GM19395 (cell line): ENCODE data around the gene RXFP3.
A peak's percentile ranks its signal among the peaks of the same experiment; 100 is the strongest.
"Not testable (repeated sequence)": the region's sequence is repeated elsewhere in the genome, so short reads cannot be mapped to it uniquely, and the experiment has no call there.

Experiments
- ATAC-seq: cut with Tn5 transposase; IDR thresholded peaks from one replicate; pipeline ENCODE4 v1.9.1; 2021; ENCODE audit warnings: mild to moderate bottlenecking, moderate library complexity; ENCODE audit not compliant: unreplicated experiment

RXFP3 gene

GRCh38 chr5:33936381-33937016, at the start of gene RXFP3:
Gene RXFP3 (plus strand): TSS chr5:33936386. CDS start chr5:33936741, 355 bp downstream.
- ATAC-seq: no peak

GRCh38 chr5:33887268-33887667, 48.9 kb upstream of the RXFP3 start:
- no peak for ATAC-seq

DNA sequence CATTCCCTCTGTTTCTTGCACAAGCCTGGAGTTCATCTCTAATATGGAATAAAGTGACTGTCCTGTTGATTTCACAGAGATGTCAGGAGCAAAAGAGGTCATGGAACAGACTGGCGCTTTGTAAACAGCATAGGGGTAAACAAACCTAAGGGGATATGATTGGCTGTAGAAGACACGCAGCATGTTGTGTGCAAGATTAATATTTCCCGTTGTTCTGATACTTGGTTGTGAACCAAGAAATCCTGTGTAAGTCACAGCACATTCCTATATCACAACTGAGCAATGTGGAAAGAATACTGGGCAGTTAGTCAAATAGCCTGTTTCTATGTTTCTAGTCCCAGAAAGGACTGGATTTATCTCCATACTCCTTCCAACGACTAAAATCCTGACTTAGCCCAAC, 47.6 kb upstream of the RXFP3 start:
- ATAC-seq: no peak

- ATAC-seq: peak; percentile 54
These were observed 45.8 kb upstream of the RXFP3 start for GRCh38 chr5:33890131-33891032.

DNA sequence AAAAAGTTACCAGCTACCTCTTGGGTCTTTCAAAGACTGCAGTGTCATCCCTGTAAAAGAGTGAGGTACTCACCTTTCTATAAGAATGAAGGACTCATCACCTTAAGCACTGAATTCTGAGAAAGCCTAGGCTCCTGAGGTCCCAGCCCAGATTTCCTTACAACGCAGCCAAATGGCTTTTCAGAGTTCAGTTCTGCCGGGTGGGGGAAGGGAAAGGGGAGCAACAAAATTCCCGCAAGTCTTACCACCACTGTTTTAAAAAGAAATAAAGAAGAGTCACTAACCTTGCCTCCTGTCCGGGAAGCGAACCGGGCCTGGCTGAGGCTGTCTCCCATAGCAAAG, 44.8 kb upstream of the RXFP3 start:
- ATAC-seq: no peak

DNA sequence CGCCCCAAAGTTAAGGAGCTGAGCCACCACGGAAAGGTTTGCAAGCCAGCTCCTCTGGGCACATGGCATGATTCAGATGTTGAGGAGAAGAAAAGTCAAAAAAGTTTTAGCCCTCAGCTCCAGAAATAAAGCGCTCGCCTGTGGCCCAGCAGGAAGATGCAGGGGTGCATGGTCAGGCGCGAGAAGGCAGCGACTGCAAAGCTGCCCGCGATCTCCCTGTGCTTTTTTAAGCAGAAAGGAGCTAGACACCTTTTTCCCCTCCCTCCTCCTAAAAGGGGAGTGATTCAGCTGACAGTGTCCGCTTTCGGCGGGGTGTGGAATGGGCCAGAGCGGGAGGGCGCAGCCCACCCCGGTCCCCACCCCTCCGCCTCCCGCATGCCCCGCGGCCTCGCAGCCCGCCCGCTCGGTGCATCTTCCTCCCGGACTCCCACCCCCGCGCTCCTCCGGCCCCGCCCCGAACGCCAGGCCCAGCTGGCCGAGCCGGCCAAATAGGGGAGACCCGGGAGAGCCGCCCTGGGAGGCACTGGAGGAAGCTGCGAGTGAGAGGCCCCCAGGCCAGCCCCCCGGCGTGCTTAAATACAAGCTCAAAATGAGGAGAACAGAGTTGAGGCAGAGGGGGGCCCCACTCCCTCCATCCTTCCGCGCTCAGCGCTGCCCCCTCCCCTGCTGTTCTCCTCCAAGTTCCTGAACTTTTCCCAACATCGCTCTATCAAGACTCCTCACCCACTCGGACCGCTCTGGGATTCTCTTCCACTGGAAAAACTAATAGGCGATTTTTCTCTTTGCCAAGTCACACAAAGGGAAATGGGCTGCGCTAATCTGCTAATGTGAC, 44.2 kb upstream of the RXFP3 start, which contains the start of gene ADAMTS12:
Gene ADAMTS12 (minus strand): TSS at position 203 of the 832 bp plus-strand sequence. CDS start 134 bp downstream, at position 69.
- ATAC-seq: no peak

DNA sequence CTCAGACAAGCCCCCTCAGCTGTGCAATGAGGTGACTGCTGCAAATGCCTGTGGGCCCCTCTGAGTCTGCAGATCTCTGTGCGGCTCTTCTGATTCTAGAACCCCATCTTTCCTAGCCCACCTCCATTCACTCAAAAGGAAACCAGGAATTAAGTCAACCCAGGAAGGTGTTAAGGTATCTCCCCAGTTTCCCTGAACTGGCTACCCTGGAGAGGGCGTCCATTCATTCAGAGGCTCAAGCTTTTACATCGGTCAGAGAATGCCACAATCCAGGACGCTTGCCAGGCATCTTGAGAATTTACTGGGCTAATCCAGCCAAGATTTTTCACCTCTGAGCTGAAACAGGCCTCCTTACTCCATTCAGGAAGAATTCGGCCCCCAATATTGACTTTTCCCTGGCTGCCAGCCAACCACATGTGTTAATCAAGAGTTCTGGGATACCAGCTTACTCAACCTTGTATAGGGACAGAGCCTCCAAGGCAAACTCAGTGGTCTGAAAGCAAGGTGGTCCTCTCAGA, 43.5 kb upstream of the RXFP3 start:
- no peak for ATAC-seq

DNA sequence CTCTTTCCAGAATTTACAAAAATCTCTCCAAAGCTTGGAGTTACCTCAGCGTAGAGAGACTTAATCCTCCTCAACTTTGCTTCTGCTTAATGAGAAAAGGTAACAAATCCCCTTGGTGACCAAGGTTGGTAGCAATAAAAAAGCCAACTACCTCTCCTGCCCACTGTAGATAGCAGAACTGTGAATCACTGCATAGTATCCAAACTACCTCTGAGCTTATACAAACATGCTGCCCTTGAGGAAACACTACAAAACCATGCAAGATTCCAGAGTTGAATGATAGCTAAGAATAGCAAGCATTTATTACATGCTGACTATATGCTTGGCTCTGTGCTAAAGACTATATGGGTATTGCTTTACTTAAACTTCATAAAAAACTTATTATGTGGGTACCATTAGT, 41.6 kb upstream of the RXFP3 start:
- no peak for ATAC-seq

GRCh38 chr5:33901156-33901555, 35.0 kb upstream of the RXFP3 start:
- ATAC-seq: no peak

GRCh38 chr5:33903118-33903517, 33.1 kb upstream of the RXFP3 start:
- no peak for ATAC-seq

DNA sequence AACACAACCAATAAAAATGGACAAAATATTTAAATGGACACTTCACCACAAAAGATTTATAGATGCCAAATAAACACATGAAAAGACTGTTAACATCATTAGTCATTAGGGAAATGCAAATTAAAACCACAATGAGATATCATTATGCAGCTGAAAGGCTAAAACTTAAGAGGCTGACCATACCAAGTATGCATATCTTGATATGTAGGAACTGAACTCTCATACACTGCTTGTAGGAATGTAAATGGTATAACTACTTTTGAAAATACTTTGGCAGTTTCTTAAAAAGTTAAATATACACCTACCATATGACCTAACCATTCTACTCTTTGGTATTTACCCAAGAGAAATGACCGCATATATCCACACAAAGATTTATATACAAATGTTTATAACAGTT, 30.8 kb upstream of the RXFP3 start:
- ATAC-seq: no peak

- ATAC-seq: not testable (repeated sequence)
These were observed 29.9 kb upstream of the RXFP3 start for GRCh38 chr5:33906248-33906647.

DNA sequence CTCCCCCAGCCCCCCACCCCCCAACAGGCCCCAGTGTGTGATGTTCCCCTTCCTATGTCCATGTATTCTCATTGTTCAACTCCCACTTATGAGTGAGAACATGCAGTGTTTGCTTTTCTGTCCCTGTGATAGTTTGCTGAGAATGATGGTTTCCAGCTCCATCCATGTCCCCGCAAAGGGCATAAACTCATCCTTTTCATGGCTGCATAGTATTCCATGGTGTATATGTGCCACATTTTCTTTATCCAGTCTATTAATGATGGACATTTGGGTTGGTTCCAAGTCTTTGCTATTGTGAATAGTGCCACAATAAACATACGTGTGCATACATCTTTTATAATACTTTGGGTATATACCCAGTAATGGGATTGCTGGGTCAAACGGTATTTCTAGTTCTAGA, 21.3 kb upstream of the RXFP3 start:
- ATAC-seq: not testable (repeated sequence)

GRCh38 chr5:33921002-33921401, 15.2 kb upstream of the RXFP3 start:
- no peak for ATAC-seq

DNA sequence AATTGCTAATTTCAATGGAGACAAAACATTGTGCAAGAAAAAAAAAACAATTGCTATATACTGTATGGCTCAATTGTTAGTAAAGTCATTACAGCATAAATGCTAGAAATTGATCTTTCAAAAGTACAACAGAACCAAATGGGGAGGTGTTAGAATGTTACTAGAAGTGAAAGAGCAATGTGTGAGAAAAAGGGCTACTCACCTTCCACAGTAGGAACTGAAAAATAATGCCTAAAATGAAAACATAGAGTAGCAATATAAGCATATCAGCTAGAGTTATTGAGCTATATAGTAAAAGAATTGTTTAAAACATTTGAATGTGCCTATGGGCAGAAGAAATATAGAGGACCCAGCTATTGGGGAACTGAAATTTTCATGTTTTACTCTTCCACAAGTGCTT, 10.9 kb upstream of the RXFP3 start:
- peak; percentile 63 for ATAC-seq

DNA sequence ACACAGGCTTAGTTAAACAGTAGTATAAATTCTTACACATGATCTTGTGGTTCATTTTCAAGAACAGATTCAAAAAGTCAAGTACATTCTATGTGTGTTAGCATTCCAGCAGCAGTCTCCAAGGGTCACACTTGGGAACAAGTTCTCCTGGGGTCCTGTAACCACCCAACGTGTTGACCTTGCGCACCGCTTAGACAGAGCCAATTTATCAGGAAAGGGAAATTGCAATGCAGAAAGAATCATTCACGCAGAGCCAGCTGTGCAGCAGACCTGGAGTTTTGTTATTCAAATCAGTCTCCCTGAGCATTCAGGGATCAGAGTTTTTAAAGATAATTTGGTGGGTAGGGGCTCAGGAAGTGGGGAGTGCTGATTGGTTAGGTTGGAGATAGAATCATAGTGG, 8.5 kb upstream of the RXFP3 start:
- ATAC-seq: no peak

DNA sequence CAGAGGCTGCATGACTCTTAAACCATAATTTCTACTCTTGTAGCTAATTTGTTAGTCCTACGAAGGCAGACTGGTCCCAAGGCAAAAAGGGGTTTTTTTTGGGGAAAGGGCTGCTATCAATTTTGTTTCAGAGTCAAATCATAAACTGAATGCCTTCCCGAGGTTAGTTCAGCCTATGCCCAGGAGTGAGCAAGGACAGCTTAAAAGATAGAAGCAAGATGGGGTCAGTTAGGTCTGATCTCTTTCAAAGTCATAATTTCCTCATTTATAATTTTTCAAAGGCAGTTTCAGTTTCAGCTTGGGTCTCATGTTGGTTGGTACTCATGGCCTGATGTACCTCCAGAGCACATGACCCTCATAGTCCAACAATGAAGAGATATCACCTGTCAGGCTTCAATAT, 7.9 kb upstream of the RXFP3 start:
- ATAC-seq: no peak

GRCh38 chr5:33929925-33930690, 6.1 kb upstream of the RXFP3 start:
- no peak for ATAC-seq

DNA sequence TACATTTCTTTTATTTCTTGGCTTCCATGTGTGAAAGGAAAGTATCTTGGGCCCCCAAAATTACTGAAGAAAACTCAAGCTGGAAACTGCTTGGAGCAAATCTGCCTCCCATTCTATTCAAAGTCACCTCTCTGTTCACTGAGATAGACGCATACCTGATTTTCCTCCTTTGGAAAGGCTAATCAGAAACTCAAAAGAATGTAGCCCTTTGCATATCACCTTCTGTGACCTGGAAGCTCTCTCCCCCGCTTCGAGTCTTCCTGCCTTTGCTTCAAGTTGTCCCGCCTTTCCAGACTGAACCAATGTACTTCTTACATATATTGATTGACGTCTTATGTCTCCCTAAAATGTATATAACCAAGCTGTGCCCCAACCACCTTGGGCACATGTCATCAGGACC, 5.0 kb upstream of the RXFP3 start:
- ATAC-seq: no peak

GRCh38 chr5:33933723-33934169, 2.4 kb upstream of the RXFP3 start:
- ATAC-seq: peak; percentile 86
